ENCODE data around the gene GRIK5. TPM values are rescaled to one million over a fixed set of nuclear protein-coding genes. Genes with fewer than 3 reads are reported as not detected.

Gene GRIK5
- total RNA-seq, 4 donors from 2014 or later, result 0.08 to 1.1 (median 0.37) TPM

GRCh38 chr19:42062381-42062780 is 7.6 kb downstream of the GRIK5 start:
- WGBS, 2 donors, result 95 to 96% methylated on average over 10 of the region's 16 CpGs

GRCh38 chr19:42060117-42060516 is 9.9 kb downstream of the GRIK5 start:
- DNase-seq, result no peak
- H3K36me3 ChIP-seq, result peaks cover 0 to 5% (median 0%) of the 10 kb centered on the region in 3 donors
- no peak for TF ChIP-seq CTCF (IDR thresholded peaks at IDR 0.05)
- TF ChIP-seq POLR2A (IDR thresholded peaks at IDR 0.05), result no peak
- WGBS, 2 donors, result 79 to 87% methylated on average over 3 of the region's 3 CpGs
- H3K4me3 ChIP-seq, result no peak overlapping the region
- intact Hi-C loops (cut with DNase I), result no loop called here
- no peak overlapping the region for H3K27ac ChIP-seq
- peaks cover 0 to 13% (median 8%) of the 10 kb centered on the region in 3 donors for H3K4me1 ChIP-seq
- H3K27me3 ChIP-seq, result peaks cover 0 to under 1% (median 0%) of the 10 kb centered on the region in 4 donors
- no peaks in the 10 kb centered on the region for H3K9me3 ChIP-seq

More at GRCh38 chr19:42062381-42062780, 7.6 kb downstream of the GRIK5 start:
- DNase-seq, result no peak
- H3K9me3 ChIP-seq, result no peaks in the 10 kb centered on the region
- TF ChIP-seq POLR2A (IDR thresholded peaks at IDR 0.05), result no peak
- no peak for TF ChIP-seq CTCF (IDR thresholded peaks at IDR 0.05)
- H3K4me3 ChIP-seq, result no peak overlapping the region
- peaks cover 0 to 5% (median 0%) of the 10 kb centered on the region in 3 donors for H3K36me3 ChIP-seq
- peaks cover 0 to 23% (median 0%) of the 10 kb centered on the region in 4 donors for H3K27me3 ChIP-seq
- peaks cover 0 to 11% (median 8%) of the 10 kb centered on the region in 3 donors for H3K4me1 ChIP-seq
- H3K27ac ChIP-seq, result no peak overlapping the region
- intact Hi-C loops (cut with DNase I), result no loop called here

GRCh38 chr19:42059196-42059595 is 10.8 kb downstream of the GRIK5 start:
- no peaks in the 10 kb centered on the region for H3K27me3 ChIP-seq
- no peak for DNase-seq
- H3K36me3 ChIP-seq, result peaks cover 0 to 5% (median 0%) of the 10 kb centered on the region in 3 donors
- H3K4me3 ChIP-seq, result no peak overlapping the region
- 89 to 98% methylated on average over 8 to 9 of the region's 13 CpGs for WGBS, 2 donors
- no peak for TF ChIP-seq CTCF (IDR thresholded peaks at IDR 0.05)
- TF ChIP-seq POLR2A (IDR thresholded peaks at IDR 0.05), result no peak
- H3K27ac ChIP-seq, result no peak overlapping the region
- intact Hi-C loops (cut with DNase I), result no loop called here
- H3K4me1 ChIP-seq, result peaks cover 0 to 16% (median 8%) of the 10 kb centered on the region in 3 donors
- no peaks in the 10 kb centered on the region for H3K9me3 ChIP-seq

- TF ChIP-seq CTCF (IDR thresholded peaks at IDR 0.05) (no peak), POLR2A (IDR thresholded peaks at IDR 0.05) (no peak)
- intact Hi-C loops (cut with DNase I), result no loop called here
- DNase-seq, result no peak
- H3K27ac ChIP-seq, result peak overlapping the region in 2 of 4 donors; percentile 49 to 63
- H3K4me3 ChIP-seq, result no peak overlapping the region
- peaks cover 6 to 30% (median 17%) of the 10 kb centered on the region in 3 donors for H3K4me1 ChIP-seq
- H3K36me3 ChIP-seq, result peaks cover 0 to 5% (median 0%) of the 10 kb centered on the region in 3 donors
- no peaks in the 10 kb centered on the region for H3K9me3 ChIP-seq
- no peaks in the 10 kb centered on the region for H3K27me3 ChIP-seq
- 41 to 57% methylated on average over 7 of the region's 7 CpGs for WGBS, 2 donors
Observed at GRCh38 chr19:42057846-42058245, 12.2 kb downstream of the GRIK5 start.

- H3K27ac ChIP-seq, result no peak overlapping the region
- H3K27me3 ChIP-seq, result no peaks in the 10 kb centered on the region
- peaks cover 27 to 66% (median 48%) of the 10 kb centered on the region in 3 donors for H3K4me1 ChIP-seq
- H3K9me3 ChIP-seq, result no peaks in the 10 kb centered on the region
- WGBS, 2 donors, result 68 to 88% methylated on average over 9 to 10 of the region's 18 CpGs
- no peaks in the 10 kb centered on the region for H3K36me3 ChIP-seq
- no peak for DNase-seq
- TF ChIP-seq POLR2A (IDR thresholded peaks at IDR 0.05) (no peak), CTCF (IDR thresholded peaks at IDR 0.05) (no peak)
- H3K4me3 ChIP-seq, result no peak overlapping the region
- intact Hi-C loops (cut with DNase I), result no loop called here
Observed at GRCh38 chr19:42054205-42054604, 15.8 kb downstream of the GRIK5 start.

All from esophagus squamous epithelium (tissue), 5 donors.